ENCODE measurements around the gene HLF.

DNA sequence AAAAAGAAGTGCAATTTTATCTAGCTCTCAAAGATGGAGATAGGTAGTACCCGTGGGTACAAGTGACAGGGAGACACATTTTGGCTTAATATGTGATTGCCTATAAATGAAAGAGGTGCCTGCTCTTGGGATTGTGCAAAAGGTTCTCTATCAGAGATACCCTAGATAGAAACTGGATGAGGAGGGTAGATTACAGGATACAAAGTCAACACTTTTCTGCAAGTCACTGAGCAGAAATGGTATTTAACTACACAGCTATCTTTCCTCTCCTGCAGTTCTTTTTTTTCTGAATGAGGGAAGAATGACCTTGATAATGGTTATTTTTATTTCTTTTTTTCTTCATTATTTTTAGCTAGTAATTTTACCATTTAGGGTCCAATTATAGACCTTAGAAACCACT is 89.2 kb downstream of the HLF start:
- TF ChIP-seq, protein P1, sequence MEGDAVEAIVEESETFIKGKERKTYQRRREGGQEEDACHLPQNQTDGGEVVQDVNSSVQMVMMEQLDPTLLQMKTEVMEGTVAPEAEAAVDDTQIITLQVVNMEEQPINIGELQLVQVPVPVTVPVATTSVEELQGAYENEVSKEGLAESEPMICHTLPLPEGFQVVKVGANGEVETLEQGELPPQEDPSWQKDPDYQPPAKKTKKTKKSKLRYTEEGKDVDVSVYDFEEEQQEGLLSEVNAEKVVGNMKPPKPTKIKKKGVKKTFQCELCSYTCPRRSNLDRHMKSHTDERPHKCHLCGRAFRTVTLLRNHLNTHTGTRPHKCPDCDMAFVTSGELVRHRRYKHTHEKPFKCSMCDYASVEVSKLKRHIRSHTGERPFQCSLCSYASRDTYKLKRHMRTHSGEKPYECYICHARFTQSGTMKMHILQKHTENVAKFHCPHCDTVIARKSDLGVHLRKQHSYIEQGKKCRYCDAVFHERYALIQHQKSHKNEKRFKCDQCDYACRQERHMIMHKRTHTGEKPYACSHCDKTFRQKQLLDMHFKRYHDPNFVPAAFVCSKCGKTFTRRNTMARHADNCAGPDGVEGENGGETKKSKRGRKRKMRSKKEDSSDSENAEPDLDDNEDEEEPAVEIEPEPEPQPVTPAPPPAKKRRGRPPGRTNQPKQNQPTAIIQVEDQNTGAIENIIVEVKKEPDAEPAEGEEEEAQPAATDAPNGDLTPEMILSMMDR (IDR thresholded peaks at IDR 0.05) = no peak
- TF ChIP-seq POLR2A (IDR thresholded peaks at IDR 0.05) = no peak

All from Peyer's patch (tissue), 4 donors.